ENCODE measurements around the gene SVIL.

- TF ChIP-seq EZH2phosphoT487 (IDR thresholded peaks at IDR 0.05; ENCODE audit: insufficient read depth, low read depth) (no peak), EZH2 (IDR thresholded peaks at IDR 0.05; ENCODE audit: insufficient read depth, poor library complexity, severe bottlenecking) (no peak)
These were observed 8.2 kb upstream of the SVIL start for GRCh38 chr10:29642990-29643389.

Measured in GM23248 (cell line).